SU-DHL-6 (cell line): ENCODE results near the gene ZBTB42.

Experiments
- EZH2phosphoT487 ChIP-seq: fragments of 200-600 bp; sonication (generic), shearing (Covaris generic); conservative IDR thresholded peaks from 2 replicates; pipeline ENCODE4 v1.6.1; 2018; ENCODE audit warnings: mild to moderate bottlenecking, antibody characterized with exemption, low read length, moderate library complexity, mixed read lengths
- TF ChIP-seq, protein P1 (sequence below): fragments of 200-600 bp; sonication (generic); IDR thresholded peaks from one replicate; pipeline ENCODE4 v1.5.1; 2017; ENCODE audit warnings: antibody characterized with exemption, mild to moderate bottlenecking, low read length, moderate library complexity; ENCODE audit not compliant: insufficient read depth, poor library complexity, severe bottlenecking

DNA sequence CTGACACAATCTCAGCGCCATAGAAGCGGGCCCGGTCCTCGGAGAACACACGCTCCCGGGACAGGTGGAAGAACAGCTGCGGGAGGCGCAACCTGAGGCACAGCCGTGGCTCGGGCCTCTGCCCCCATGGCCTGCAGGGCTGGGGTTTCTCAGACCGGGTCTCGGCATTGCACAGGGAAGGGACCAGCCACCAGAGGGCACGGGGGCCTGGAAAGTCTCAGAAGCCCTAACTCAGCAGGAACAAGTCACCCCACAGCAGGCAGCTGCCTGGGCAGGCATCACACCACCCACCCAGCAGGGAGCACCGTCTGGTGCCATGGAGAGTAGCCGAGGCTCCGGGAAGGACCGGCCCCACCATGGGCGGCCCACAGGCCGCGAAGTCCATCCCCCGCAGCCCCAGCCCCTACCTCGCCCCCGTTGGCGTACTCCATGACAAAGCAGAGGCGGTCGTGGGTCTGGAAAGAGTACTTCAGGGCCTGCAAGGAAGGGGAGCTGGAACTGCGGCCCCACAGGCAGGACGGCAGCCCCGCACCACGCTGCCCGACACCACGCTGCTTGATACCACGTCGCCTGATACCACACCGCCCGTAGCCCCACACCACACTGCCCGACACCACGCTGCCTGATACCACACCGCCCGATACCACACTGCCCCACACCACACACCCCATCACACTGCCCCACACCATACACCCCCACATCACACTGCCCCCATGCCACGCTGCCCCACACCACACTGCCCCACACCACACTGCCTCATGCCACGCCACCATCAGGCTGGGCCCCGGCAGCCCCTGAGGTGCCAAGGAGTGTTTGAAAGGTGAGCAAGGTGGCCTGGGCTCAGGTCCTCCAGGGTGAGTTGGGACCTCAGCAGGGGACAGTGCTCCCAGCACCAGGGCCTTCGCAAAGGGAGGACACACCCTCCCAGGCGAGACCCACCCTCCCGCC lies 27.1 kb upstream of the ZBTB42 start:
- TF ChIP-seq, protein P1, sequence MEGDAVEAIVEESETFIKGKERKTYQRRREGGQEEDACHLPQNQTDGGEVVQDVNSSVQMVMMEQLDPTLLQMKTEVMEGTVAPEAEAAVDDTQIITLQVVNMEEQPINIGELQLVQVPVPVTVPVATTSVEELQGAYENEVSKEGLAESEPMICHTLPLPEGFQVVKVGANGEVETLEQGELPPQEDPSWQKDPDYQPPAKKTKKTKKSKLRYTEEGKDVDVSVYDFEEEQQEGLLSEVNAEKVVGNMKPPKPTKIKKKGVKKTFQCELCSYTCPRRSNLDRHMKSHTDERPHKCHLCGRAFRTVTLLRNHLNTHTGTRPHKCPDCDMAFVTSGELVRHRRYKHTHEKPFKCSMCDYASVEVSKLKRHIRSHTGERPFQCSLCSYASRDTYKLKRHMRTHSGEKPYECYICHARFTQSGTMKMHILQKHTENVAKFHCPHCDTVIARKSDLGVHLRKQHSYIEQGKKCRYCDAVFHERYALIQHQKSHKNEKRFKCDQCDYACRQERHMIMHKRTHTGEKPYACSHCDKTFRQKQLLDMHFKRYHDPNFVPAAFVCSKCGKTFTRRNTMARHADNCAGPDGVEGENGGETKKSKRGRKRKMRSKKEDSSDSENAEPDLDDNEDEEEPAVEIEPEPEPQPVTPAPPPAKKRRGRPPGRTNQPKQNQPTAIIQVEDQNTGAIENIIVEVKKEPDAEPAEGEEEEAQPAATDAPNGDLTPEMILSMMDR = no peak
- no peak for TF ChIP-seq EZH2phosphoT487
